Esophagus muscularis mucosa (tissue), 3 donors: ENCODE data around the gene B3GALT4.

Experiments used
- CTCF ChIP-seq, 3 experiments: fragments of 200-600 bp in 2 of 3; fragments of 450-650 bp in 1 of 3; sonication (generic) in 2 of 3; IDR thresholded peaks; one replicate each; pipeline ENCODE4 v1.5.1; 2017 to 2019; ENCODE audit warnings: antibody characterized with exemption in 3 of 3, mild to moderate bottlenecking in 2 of 3, moderate library complexity in 1 of 3
- POLR2A ChIP-seq: fragments of 450-650 bp; IDR thresholded peaks from one replicate; pipeline ENCODE4 v1.6.1; 2017; ENCODE audit warnings: antibody characterized with exemption, moderate library complexity, mild to moderate bottlenecking, low read depth

- TF ChIP-seq CTCF (IDR thresholded peaks at IDR 0.05) (no peak), POLR2A (no peak)
Measured at GRCh38 chr6:33252759-33253158, 24.2 kb upstream of the B3GALT4 start.
